Thyroid gland (tissue), 4 donors: ENCODE data around the gene CDC25B. TPM values are rescaled to one million over a fixed set of nuclear protein-coding genes. Genes with fewer than 3 reads are reported as not detected.

Experiments used
- DNase-seq, 2 donors: peaks; one replicate each; pipeline ENCODE4 v3.0.0-alpha.2; 2019
- H3K27ac ChIP-seq, 3 donors: fragments of 200-600 bp; sonication (generic); 1 replicate in 2 of 3; 2 replicates in 1 of 3; pipeline ENCODE4 v1.5.1; 2016 to 2019; ENCODE audit warnings: mild to moderate bottlenecking in 1 of 3, moderate library complexity in 1 of 3
- H3K27me3 ChIP-seq: fragments of 200-600 bp; sonication (generic); one replicate; pipeline ENCODE4 v1.5.1; 2019
- H3K36me3 ChIP-seq, 2 donors: fragments of 200-600 bp; sonication (generic); one replicate each; pipeline ENCODE4 v1.5.1; 2016 to 2019
- H3K4me1 ChIP-seq, 2 donors: fragments of 200-600 bp; sonication (generic); one replicate each; pipeline ENCODE4 v1.5.1; 2017 to 2019
- H3K4me3 ChIP-seq, 3 donors: fragments of 200-600 bp; sonication (generic); replicated peaks in 1 of 3; 1 replicate in 2 of 3; 2 replicates in 1 of 3; pipeline ENCODE4 v1.5.1; 2016; ENCODE audit warnings: mild to moderate bottlenecking in 1 of 3
- H3K9me3 ChIP-seq: fragments of 200-600 bp; sonication (generic); one replicate; pipeline ENCODE4 v1.5.1; 2017
- POLR2A ChIP-seq, 2 donors: fragments of 450-650 bp; IDR thresholded peaks; one replicate each; pipeline ENCODE4 v1.6.1; 2017; ENCODE audit warnings: antibody characterized with exemption in 2 of 2, mild to moderate bottlenecking in 2 of 2, moderate library complexity in 1 of 2
- WGBS, 2 donors: methylation state at CpG; one replicate each; pipeline ENCODE4 v1.1.5; 2017; 5-methylcytosine and 5-hydroxymethylcytosine counted together
- intact Hi-C: fragments of 100-400 bp; cut with DNase I; formaldehyde crosslinking; loops from one replicate; pipeline ENCODE4 v1.15.1; 2023
- total RNA-seq, 4 donors: library from RNA; depleted of rRNA; stranded (reverse); fragments of >200 nt; gene quantifications; one replicate each; pipeline ENCODE4 v1.2.3, GENCODE V29; 2016
- TF ChIP-seq, protein P1 (sequence below), 6 experiments: fragments of 200-600 bp in 3 of 6; fragments of 450-650 bp in 3 of 6; sonication (generic) in 3 of 6; IDR thresholded peaks; one replicate each; pipeline ENCODE4 v1.5.1; 2016 to 2019; ENCODE audit warnings: antibody characterized with exemption in 6 of 6, mild to moderate bottlenecking in 2 of 6, inconsistent platforms in 1 of 6, moderate library complexity in 1 of 6

CDC25B gene
- total RNA-seq, 4 donors from 2014 or later: 23.7 to 43.9 (median 27.8) TPM

- H3K36me3 ChIP-seq: no peaks in the 10 kb centered on the region
- H3K4me1 ChIP-seq: no peaks in the 10 kb centered on the region
These were observed 37.5 kb upstream of the CDC25B start for GRCh38 chr20:3758566-3758965.

DNA sequence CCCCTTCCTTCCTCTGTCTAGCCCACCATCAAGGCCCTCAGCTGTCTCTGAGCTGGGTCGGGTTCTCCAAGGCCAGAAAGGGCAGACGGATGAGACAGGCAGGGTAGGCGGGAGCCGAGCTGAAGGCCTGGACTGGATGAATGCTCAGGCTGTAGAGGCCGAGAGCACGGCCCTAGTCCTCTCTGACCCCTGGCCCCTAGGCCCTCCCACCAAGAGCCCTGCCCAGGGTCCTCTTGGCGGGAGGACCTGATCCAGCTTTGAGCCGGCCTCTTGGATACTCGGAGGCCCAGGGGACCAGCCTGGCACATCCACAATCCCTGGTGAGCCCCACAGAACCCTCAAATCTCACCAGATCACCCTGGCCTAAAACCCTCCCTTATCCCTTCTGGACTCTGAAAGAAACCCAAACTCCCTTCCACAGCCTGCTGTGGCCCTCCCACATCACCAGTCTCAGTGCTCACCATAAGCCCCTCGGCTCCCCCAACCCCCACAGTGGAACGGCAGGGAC is 36.7 kb upstream of the CDC25B start:
- no peak for TF ChIP-seq POLR2A (IDR thresholded peaks at IDR 0.05)
- TF ChIP-seq, protein P1, sequence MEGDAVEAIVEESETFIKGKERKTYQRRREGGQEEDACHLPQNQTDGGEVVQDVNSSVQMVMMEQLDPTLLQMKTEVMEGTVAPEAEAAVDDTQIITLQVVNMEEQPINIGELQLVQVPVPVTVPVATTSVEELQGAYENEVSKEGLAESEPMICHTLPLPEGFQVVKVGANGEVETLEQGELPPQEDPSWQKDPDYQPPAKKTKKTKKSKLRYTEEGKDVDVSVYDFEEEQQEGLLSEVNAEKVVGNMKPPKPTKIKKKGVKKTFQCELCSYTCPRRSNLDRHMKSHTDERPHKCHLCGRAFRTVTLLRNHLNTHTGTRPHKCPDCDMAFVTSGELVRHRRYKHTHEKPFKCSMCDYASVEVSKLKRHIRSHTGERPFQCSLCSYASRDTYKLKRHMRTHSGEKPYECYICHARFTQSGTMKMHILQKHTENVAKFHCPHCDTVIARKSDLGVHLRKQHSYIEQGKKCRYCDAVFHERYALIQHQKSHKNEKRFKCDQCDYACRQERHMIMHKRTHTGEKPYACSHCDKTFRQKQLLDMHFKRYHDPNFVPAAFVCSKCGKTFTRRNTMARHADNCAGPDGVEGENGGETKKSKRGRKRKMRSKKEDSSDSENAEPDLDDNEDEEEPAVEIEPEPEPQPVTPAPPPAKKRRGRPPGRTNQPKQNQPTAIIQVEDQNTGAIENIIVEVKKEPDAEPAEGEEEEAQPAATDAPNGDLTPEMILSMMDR (IDR thresholded peaks at IDR 0.05): no peak
- Histone ChIP-seq H3K4me1 (no peaks in the 10 kb centered on the region), H3K9me3 (no peaks in the 10 kb centered on the region), H3K27ac (no peak overlapping the region), H3K36me3 (no peaks in the 10 kb centered on the region), H3K27me3 (no peaks in the 10 kb centered on the region), H3K4me3 (no peak overlapping the region)
- no peak for DNase-seq
- 89 to 92% methylated on average over 9 to 10 of the region's 11 CpGs for WGBS, 2 donors
- intact Hi-C loops: no loop called here

More at GRCh38 chr20:3758566-3758965, 37.5 kb upstream of the CDC25B start:
- no peak overlapping the region for H3K27ac ChIP-seq
- H3K4me3 ChIP-seq: no peak overlapping the region
- H3K9me3 ChIP-seq: no peaks in the 10 kb centered on the region
- intact Hi-C loops: no loop called here
- H3K27me3 ChIP-seq: no peaks in the 10 kb centered on the region
- TF ChIP-seq POLR2A (IDR thresholded peaks at IDR 0.05): no peak
- TF ChIP-seq, protein P1 (IDR thresholded peaks at IDR 0.05): no peak
- 70 to 76% methylated on average over 5 to 11 of the region's 11 CpGs for WGBS, 2 donors
- DNase-seq: no peak

DNA sequence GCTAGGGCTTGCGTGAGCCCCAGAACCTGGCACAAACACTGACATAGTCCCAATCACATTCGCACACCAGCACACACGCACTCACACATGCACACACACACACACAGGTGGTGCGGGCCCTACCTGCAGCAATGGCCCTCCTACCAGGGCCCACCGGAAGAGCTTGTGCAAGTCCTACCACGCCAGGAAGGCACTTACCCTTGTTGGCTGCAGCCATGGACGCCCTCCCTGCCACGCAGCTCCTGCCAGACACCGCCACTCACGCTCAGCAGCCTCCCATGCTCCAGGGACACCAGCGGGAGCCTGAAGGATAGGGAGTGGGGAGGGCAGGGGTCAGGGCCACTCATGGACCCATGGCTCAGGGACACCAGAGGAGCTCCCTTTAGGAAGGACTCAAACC is 36.2 kb upstream of the CDC25B start:
- WGBS, 2 donors: 86 to 92% methylated on average over 6 to 11 of the region's 11 CpGs
- Histone ChIP-seq H3K4me3 (no peak overlapping the region), H3K9me3 (no peaks in the 10 kb centered on the region), H3K27me3 (no peaks in the 10 kb centered on the region), H3K36me3 (no peaks in the 10 kb centered on the region), H3K4me1 (no peaks in the 10 kb centered on the region), H3K27ac (no peak overlapping the region)
- TF ChIP-seq, protein P1 (IDR thresholded peaks at IDR 0.05): no peak
- no peak for TF ChIP-seq POLR2A (IDR thresholded peaks at IDR 0.05)
- intact Hi-C loops: no loop called here
- DNase-seq: no peak

GRCh38 chr20:3760655-3761348 is 35.3 kb upstream of the CDC25B start:
- H3K27ac ChIP-seq: no peak overlapping the region
- H3K27me3 ChIP-seq: no peaks in the 10 kb centered on the region
- intact Hi-C loops: no loop called here
- H3K36me3 ChIP-seq: no peaks in the 10 kb centered on the region
- 79 to 82% methylated on average over 10 of the region's 10 CpGs for WGBS, 2 donors
- TF ChIP-seq, protein P1 (IDR thresholded peaks at IDR 0.05): no peak
- no peak for TF ChIP-seq POLR2A (IDR thresholded peaks at IDR 0.05)
- H3K9me3 ChIP-seq: no peaks in the 10 kb centered on the region
- no peak for DNase-seq
- no peaks in the 10 kb centered on the region for H3K4me1 ChIP-seq
- no peak overlapping the region for H3K4me3 ChIP-seq
